ENCODE measurements around the gene ISL2.
A peak's percentile ranks its signal among the peaks of the same experiment; 100 is the strongest.

The ISL2 gene

GRCh38 chr15:76328106-76328696 is 8.4 kb upstream of the ISL2 start:
- no peak for DNase-seq (ENCODE audit: low read depth)
- no peak for TF ChIP-seq CTCF (IDR thresholded peaks at IDR 0.05; ENCODE audit: low read depth, low read length, missing control alignments)
- no peak overlapping the region for H3K4me3 ChIP-seq (ENCODE audit: low read depth, low read length)

GRCh38 chr15:76328958-76329357 is 7.6 kb upstream of the ISL2 start:
- no peak for TF ChIP-seq CTCF (IDR thresholded peaks at IDR 0.05; ENCODE audit: low read depth, low read length, missing control alignments)
- DNase-seq (ENCODE audit: low read depth), result no peak

GRCh38 chr15:76330080-76330680 is 6.4 kb upstream of the ISL2 start:
- DNase-seq (ENCODE audit: low read depth), result no peak
- no peak overlapping the region for H3K4me3 ChIP-seq (ENCODE audit: low read depth, low read length)

More at GRCh38 chr15:76328958-76329357, 7.6 kb upstream of the ISL2 start:
- no peak overlapping the region for H3K4me3 ChIP-seq (ENCODE audit: low read depth, low read length)

GRCh38 chr15:76332796-76333195 is 3.8 kb upstream of the ISL2 start:
- TF ChIP-seq CTCF (IDR thresholded peaks at IDR 0.05; ENCODE audit: low read depth, low read length, missing control alignments), result no peak
- H3K4me3 ChIP-seq (ENCODE audit: low read depth, low read length), result no peak overlapping the region
- DNase-seq (ENCODE audit: low read depth), result no peak

More at GRCh38 chr15:76330080-76330680, 6.4 kb upstream of the ISL2 start:
- TF ChIP-seq CTCF (IDR thresholded peaks at IDR 0.05; ENCODE audit: low read depth, low read length, missing control alignments), result peak; percentile 48

- no peak overlapping the region for H3K4me3 ChIP-seq (ENCODE audit: low read depth, low read length)
- no peak for DNase-seq (ENCODE audit: low read depth)
- no peak for TF ChIP-seq CTCF (IDR thresholded peaks at IDR 0.05; ENCODE audit: low read depth, low read length, missing control alignments)
These were observed 3.3 kb upstream of the ISL2 start for GRCh38 chr15:76333309-76333708.

- peak; percentile 29 for TF ChIP-seq CTCF (IDR thresholded peaks at IDR 0.05; ENCODE audit: low read depth, low read length, missing control alignments)
- no peak overlapping the region for H3K4me3 ChIP-seq (ENCODE audit: low read depth, low read length)
- DNase-seq (ENCODE audit: low read depth), result no peak
These were observed 2.7 kb upstream of the ISL2 start for GRCh38 chr15:76333720-76334437.

All from GM12864 (cell line).